BLaER1 (cell line): Measurements from ENCODE around the gene LINGO3.

Experiments used
- H3K27ac ChIP-seq: shearing (Covaris generic); formaldehyde crosslinking; 2 replicates; pipeline ENCODE4 v1.8.1; 2022
- H3K27me3 ChIP-seq: shearing (Covaris generic); formaldehyde crosslinking; 2 replicates; pipeline ENCODE4 v1.8.1; 2022
- H3K36me3 ChIP-seq: shearing (Covaris generic); formaldehyde crosslinking; 2 replicates; pipeline ENCODE4 v1.8.1; 2022
- H3K4me1 ChIP-seq: shearing (Covaris generic); formaldehyde crosslinking; 2 replicates; pipeline ENCODE4 v1.8.1; 2022
- H3K4me2 ChIP-seq: shearing (Covaris generic); formaldehyde crosslinking; 2 replicates; pipeline ENCODE4 v1.8.1; 2022
- H3K4me3 ChIP-seq: shearing (Covaris generic); formaldehyde crosslinking; 2 replicates; pipeline ENCODE4 v1.8.1; 2022
- H3K9ac ChIP-seq: shearing (Covaris generic); formaldehyde crosslinking; 2 replicates; pipeline ENCODE4 v1.8.1; 2022
- H3K9me3 ChIP-seq: shearing (Covaris generic); formaldehyde crosslinking; 2 replicates; pipeline ENCODE4 v1.8.1; 2022
- H4K20me1 ChIP-seq: shearing (Covaris generic); formaldehyde crosslinking; 2 replicates; pipeline ENCODE4 v1.8.1; 2022
- Cebpa-rat ChIP-seq: shearing (Covaris generic); IDR thresholded peaks from 2 replicates; pipeline ENCODE4 v1.8.1; 2022

Gene LINGO3

GRCh38 chr19:2320049-2320448, 12.1 kb upstream of the LINGO3 start:
- H3K4me2 ChIP-seq = peak overlapping the region; percentile 76
- no peak overlapping the region for H3K9ac ChIP-seq
- peaks cover 43% of the 10 kb centered on the region for H4K20me1 ChIP-seq
- no peaks in the 10 kb centered on the region for H3K27me3 ChIP-seq
- H3K4me3 ChIP-seq = no peak overlapping the region
- no peak for TF ChIP-seq Cebpa-rat
- peaks cover 96% of the 10 kb centered on the region for H3K4me1 ChIP-seq
- peaks cover 31% of the 10 kb centered on the region for H3K36me3 ChIP-seq
- peaks cover 4% of the 10 kb centered on the region; the same call in 1 of the 2 replicates for H3K9me3 ChIP-seq
- peak overlapping the region; percentile 46; the same call in 1 of the 2 replicates for H3K27ac ChIP-seq

GRCh38 chr19:2319551-2319950, 11.6 kb upstream of the LINGO3 start:
- H3K36me3 ChIP-seq = peaks cover 31% of the 10 kb centered on the region
- no peak overlapping the region for H3K9ac ChIP-seq
- peak overlapping the region; percentile 76 for H3K4me2 ChIP-seq
- H4K20me1 ChIP-seq = peaks cover 38% of the 10 kb centered on the region
- TF ChIP-seq Cebpa-rat = no peak
- H3K9me3 ChIP-seq = peaks cover 9% of the 10 kb centered on the region
- peak overlapping the region; percentile 46; the same call in 1 of the 2 replicates for H3K27ac ChIP-seq
- H3K4me1 ChIP-seq = peaks cover 91% of the 10 kb centered on the region
- no peaks in the 10 kb centered on the region for H3K27me3 ChIP-seq
- no peak overlapping the region for H3K4me3 ChIP-seq

- Histone ChIP-seq H4K20me1 (peaks cover 32% of the 10 kb centered on the region), H3K9ac (no peak overlapping the region; the same call in 1 of the 2 replicates), H3K4me3 (no peak overlapping the region), H3K27me3 (no peaks in the 10 kb centered on the region), H3K4me1 (peaks cover 84% of the 10 kb centered on the region), H3K27ac (peak overlapping the region; percentile 66; the same call in 1 of the 2 replicates), H3K9me3 (peaks cover 11% of the 10 kb centered on the region), H3K36me3 (peaks cover 31% of the 10 kb centered on the region), H3K4me2 (peak overlapping the region; percentile 76)
- no peak for TF ChIP-seq Cebpa-rat
Measured at GRCh38 chr19:2318923-2319322, 11.0 kb upstream of the LINGO3 start.

- H3K36me3 ChIP-seq = peaks cover 20% of the 10 kb centered on the region
- H3K9ac ChIP-seq = peak overlapping the region; percentile 57
- H3K4me2 ChIP-seq = peak overlapping the region; percentile 76
- no peaks in the 10 kb centered on the region for H3K27me3 ChIP-seq
- peaks cover 21% of the 10 kb centered on the region for H4K20me1 ChIP-seq
- H3K4me1 ChIP-seq = peaks cover 80% of the 10 kb centered on the region
- peak overlapping the region; percentile 66 for H3K27ac ChIP-seq
- H3K9me3 ChIP-seq = peaks cover 11% of the 10 kb centered on the region
- TF ChIP-seq Cebpa-rat = no peak
- H3K4me3 ChIP-seq = no peak overlapping the region
Measured at GRCh38 chr19:2317756-2318155, 9.8 kb upstream of the LINGO3 start.

GRCh38 chr19:2317300-2317699, 9.3 kb upstream of the LINGO3 start:
- peak overlapping the region; percentile 66 for H3K27ac ChIP-seq
- H3K4me3 ChIP-seq = no peak overlapping the region
- H3K36me3 ChIP-seq = peaks cover 16% of the 10 kb centered on the region
- peak overlapping the region; percentile 57; the same call in 1 of the 2 replicates for H3K9ac ChIP-seq
- H3K4me2 ChIP-seq = peak overlapping the region; percentile 76
- H3K27me3 ChIP-seq = no peaks in the 10 kb centered on the region
- peaks cover 80% of the 10 kb centered on the region for H3K4me1 ChIP-seq
- peaks cover 17% of the 10 kb centered on the region for H4K20me1 ChIP-seq
- H3K9me3 ChIP-seq = peaks cover 11% of the 10 kb centered on the region
- no peak for TF ChIP-seq Cebpa-rat

GRCh38 chr19:2315818-2316353, 7.9 kb upstream of the LINGO3 start:
- H3K4me2 ChIP-seq = peak overlapping the region; percentile 76

GRCh38 chr19:2315121-2315817, 7.3 kb upstream of the LINGO3 start:
- peaks cover 77% of the 10 kb centered on the region for H3K4me1 ChIP-seq
- H3K4me2 ChIP-seq = peak overlapping the region; percentile 76
- H3K27ac ChIP-seq = peak overlapping the region; percentile 77

More at GRCh38 chr19:2315818-2316353, 7.9 kb upstream of the LINGO3 start:
- Histone ChIP-seq H3K4me1 (peaks cover 76% of the 10 kb centered on the region), H3K27me3 (no peaks in the 10 kb centered on the region), H3K9me3 (peaks cover 11% of the 10 kb centered on the region), H4K20me1 (peaks cover 3% of the 10 kb centered on the region), H3K36me3 (peaks cover 3% of the 10 kb centered on the region), H3K9ac (peak overlapping the region; percentile 67), H3K27ac (peak overlapping the region; percentile 77), H3K4me3 (0 out of 2 replicates have a peak overlapping the region, but pooled peaks have one; percentile 32)
- no peak for TF ChIP-seq Cebpa-rat

GRCh38 chr19:2312820-2313501, 5.0 kb upstream of the LINGO3 start:
- no peak overlapping the region for H3K4me3 ChIP-seq

More at GRCh38 chr19:2315121-2315817, 7.3 kb upstream of the LINGO3 start:
- Histone ChIP-seq H4K20me1 (no peaks in the 10 kb centered on the region), H3K36me3 (no peaks in the 10 kb centered on the region), H3K9me3 (peaks cover 11% of the 10 kb centered on the region), H3K9ac (no peak overlapping the region), H3K27me3 (0 out of 2 replicates have a peak, but pooled peaks cover 2% of the 10 kb centered on the region), H3K4me3 (no peak overlapping the region)
- TF ChIP-seq Cebpa-rat = no peak

GRCh38 chr19:2311093-2311492, 3.1 kb upstream of the LINGO3 start:
- Histone ChIP-seq H3K4me3 (no peak overlapping the region), H3K27ac (no peak overlapping the region), H3K9ac (no peak overlapping the region), H3K27me3 (peaks cover 43% of the 10 kb centered on the region), H3K9me3 (peaks cover 11% of the 10 kb centered on the region), H4K20me1 (peaks cover 17% of the 10 kb centered on the region), H3K4me2 (no peak overlapping the region), H3K36me3 (no peaks in the 10 kb centered on the region), H3K4me1 (peaks cover 73% of the 10 kb centered on the region)
- TF ChIP-seq Cebpa-rat = no peak

More at GRCh38 chr19:2312820-2313501, 5.0 kb upstream of the LINGO3 start:
- peak overlapping the region; percentile 40 for H3K4me2 ChIP-seq
- peaks cover 25% of the 10 kb centered on the region for H3K27me3 ChIP-seq
- H3K9me3 ChIP-seq = peaks cover 11% of the 10 kb centered on the region
- no peaks in the 10 kb centered on the region for H3K36me3 ChIP-seq
- TF ChIP-seq Cebpa-rat = no peak
- H4K20me1 ChIP-seq = no peaks in the 10 kb centered on the region
- no peak overlapping the region for H3K27ac ChIP-seq
- no peak overlapping the region for H3K9ac ChIP-seq
- H3K4me1 ChIP-seq = peaks cover 76% of the 10 kb centered on the region
